Erythroblast (primary cell): Measurements from ENCODE around the gene AHRR.
"Not testable (repeated sequence)": the region's sequence is repeated elsewhere in the genome, so short reads cannot be mapped to it uniquely, and the experiment has no call there.

Source experiments
- GATA1 ChIP-seq: IDR thresholded peaks from 2 replicates; pipeline ENCODE4 v1.6.1; 2011; ENCODE audit warnings: low read depth, mild to moderate bottlenecking, control low read depth, low read length, moderate library complexity
- POLR2A ChIP-seq: IDR thresholded peaks from 2 replicates; pipeline ENCODE4 v1.6.1; 2011; ENCODE audit warnings: mild to moderate bottlenecking, low read length

DNA sequence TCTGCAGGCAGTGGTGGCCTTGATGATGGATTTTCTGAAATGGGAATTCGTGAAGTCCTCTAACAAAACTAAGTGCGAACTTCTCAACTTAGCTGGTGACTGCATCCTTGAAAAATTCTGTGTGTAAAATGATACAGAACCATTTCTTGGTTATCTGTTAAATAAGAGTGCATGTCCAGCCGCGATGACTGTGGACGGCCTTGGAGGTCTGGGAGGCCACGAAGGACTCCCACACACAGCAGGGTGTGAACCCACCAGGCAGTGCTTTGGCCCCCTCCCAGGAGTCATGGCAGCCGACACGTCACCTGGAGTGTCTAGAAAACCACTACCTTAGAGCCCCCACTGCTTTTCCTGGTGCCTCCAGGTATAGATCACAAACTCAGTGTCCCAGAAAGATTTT lies 17.8 kb upstream of the AHRR start:
- TF ChIP-seq POLR2A, GATA1: not testable (repeated sequence)
